Cardiac muscle cell (in vitro differentiated cells and primary cell): ENCODE data around the gene USP19. TPM values are rescaled to one million over a fixed set of nuclear protein-coding genes. Genes with fewer than 3 reads are reported as not detected.

Experiments
- DNase-seq, 2 donors: peaks; one replicate each; pipeline versions ENCODE4 v3.0.0 to v3.0.0-alpha.2; 2010 to 2017; ENCODE audit warnings: low read depth in 1 of 2, low spot score in 1 of 2
- H3K27ac ChIP-seq: fragments of 200-600 bp; sonication (generic); 2 replicates; pipeline ENCODE4 v1.5.1; 2016
- H3K27me3 ChIP-seq: fragments of 200-600 bp; sonication (generic); 2 replicates; pipeline ENCODE4 v1.6.0; 2016; ENCODE audit warnings: control low read depth
- H3K36me3 ChIP-seq: fragments of 200-600 bp; sonication (generic); 2 replicates; pipeline ENCODE4 v1.5.1; 2016; ENCODE audit warnings: control low read depth
- H3K4me1 ChIP-seq: fragments of 200-600 bp; sonication (generic); 2 replicates; pipeline ENCODE4 v1.8.1; 2017; ENCODE audit warnings: low read depth, mild to moderate bottlenecking, mixed run types
- H3K4me3 ChIP-seq: fragments of 200-600 bp; sonication (generic); 2 replicates; pipeline ENCODE4 v1.5.1; 2016; ENCODE audit warnings: mild to moderate bottlenecking
- H3K9me3 ChIP-seq: fragments of 200-600 bp; sonication (generic); 2 replicates; pipeline ENCODE4 v1.5.1; 2017; ENCODE audit warnings: low read depth, mild to moderate bottlenecking, control low read depth
- polyA plus RNA-seq: library from polyadenylated mRNA; unstranded; fragments of >200 nt; fragmentation: Nextera tagmentation; extraction: Ambion mirVana; gene quantifications from 2 replicates; pipeline ENCODE4 v1.2.1, GENCODE V29; 2016
- total RNA-seq: library from RNA; depleted of rRNA; stranded (reverse); fragments of >200 nt; gene quantifications from 2 replicates; pipeline ENCODE4 v1.2.3, GENCODE V29; 2016
- TF ChIP-seq, protein P1 (sequence below): IDR thresholded peaks from 2 replicates; pipeline ENCODE4 v1.5.1; 2012; ENCODE audit warnings: low read depth, mild to moderate bottlenecking, low read length

The USP19 gene
- total and polyA plus RNA-seq, 2 experiments from 2014 or later = 50.5 to 122 TPM

DNA sequence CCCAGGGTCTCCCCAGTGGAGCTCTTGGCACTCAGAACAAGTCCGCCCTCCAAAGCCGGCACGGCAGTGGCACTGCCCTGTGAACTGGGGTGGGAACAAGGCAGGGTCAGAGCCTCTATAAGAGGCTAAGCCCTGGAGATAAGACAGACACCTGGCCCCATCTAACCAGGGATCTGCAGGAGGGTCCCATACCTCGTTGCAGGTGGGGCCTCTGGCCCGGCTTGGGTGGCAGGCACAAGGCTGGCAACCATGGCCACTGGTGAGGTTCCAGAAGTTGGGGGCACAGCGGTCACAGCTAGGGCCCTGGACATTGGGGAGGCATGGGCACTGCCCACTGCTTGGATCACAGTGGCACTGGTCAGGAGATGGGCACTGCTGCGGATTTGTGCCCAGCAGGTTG lies 3.6 kb upstream of the USP19 start:
- H3K4me3 ChIP-seq = no peak overlapping the region
- no peaks in the 10 kb centered on the region for H3K9me3 ChIP-seq
- H3K27me3 ChIP-seq = no peaks in the 10 kb centered on the region
- peaks cover 6% of the 10 kb centered on the region for H3K4me1 ChIP-seq
- DNase-seq = no peak
- TF ChIP-seq, protein P1, sequence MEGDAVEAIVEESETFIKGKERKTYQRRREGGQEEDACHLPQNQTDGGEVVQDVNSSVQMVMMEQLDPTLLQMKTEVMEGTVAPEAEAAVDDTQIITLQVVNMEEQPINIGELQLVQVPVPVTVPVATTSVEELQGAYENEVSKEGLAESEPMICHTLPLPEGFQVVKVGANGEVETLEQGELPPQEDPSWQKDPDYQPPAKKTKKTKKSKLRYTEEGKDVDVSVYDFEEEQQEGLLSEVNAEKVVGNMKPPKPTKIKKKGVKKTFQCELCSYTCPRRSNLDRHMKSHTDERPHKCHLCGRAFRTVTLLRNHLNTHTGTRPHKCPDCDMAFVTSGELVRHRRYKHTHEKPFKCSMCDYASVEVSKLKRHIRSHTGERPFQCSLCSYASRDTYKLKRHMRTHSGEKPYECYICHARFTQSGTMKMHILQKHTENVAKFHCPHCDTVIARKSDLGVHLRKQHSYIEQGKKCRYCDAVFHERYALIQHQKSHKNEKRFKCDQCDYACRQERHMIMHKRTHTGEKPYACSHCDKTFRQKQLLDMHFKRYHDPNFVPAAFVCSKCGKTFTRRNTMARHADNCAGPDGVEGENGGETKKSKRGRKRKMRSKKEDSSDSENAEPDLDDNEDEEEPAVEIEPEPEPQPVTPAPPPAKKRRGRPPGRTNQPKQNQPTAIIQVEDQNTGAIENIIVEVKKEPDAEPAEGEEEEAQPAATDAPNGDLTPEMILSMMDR = no peak
- no peak overlapping the region for H3K27ac ChIP-seq
- H3K36me3 ChIP-seq = peaks cover 36% of the 10 kb centered on the region

DNA sequence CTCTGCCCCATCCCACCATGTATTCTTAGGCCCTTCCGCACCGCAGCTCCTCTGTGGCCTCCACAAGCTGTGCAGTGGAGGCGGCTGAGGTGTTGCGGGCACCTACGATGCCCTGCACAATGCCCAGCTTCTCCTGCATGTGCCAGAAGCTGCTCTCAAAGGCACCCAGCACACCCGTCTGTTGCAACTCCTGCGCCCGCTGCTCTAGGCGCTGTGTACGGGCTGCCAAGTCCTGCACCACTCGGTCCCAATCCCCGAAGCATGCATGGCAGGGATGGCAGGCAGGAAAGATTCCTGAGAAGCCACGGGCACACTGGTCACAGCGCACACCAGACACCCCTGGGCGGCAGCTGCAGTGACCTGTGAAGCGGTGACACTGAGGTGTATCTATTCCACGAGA lies 3.1 kb upstream of the USP19 start:
- Histone ChIP-seq H3K4me1 (peaks cover 10% of the 10 kb centered on the region), H3K4me3 (no peak overlapping the region), H3K27me3 (no peaks in the 10 kb centered on the region), H3K27ac (no peak overlapping the region), H3K9me3 (no peaks in the 10 kb centered on the region), H3K36me3 (peaks cover 36% of the 10 kb centered on the region)
- no peak for DNase-seq
- TF ChIP-seq, protein P1 = no peak

DNA sequence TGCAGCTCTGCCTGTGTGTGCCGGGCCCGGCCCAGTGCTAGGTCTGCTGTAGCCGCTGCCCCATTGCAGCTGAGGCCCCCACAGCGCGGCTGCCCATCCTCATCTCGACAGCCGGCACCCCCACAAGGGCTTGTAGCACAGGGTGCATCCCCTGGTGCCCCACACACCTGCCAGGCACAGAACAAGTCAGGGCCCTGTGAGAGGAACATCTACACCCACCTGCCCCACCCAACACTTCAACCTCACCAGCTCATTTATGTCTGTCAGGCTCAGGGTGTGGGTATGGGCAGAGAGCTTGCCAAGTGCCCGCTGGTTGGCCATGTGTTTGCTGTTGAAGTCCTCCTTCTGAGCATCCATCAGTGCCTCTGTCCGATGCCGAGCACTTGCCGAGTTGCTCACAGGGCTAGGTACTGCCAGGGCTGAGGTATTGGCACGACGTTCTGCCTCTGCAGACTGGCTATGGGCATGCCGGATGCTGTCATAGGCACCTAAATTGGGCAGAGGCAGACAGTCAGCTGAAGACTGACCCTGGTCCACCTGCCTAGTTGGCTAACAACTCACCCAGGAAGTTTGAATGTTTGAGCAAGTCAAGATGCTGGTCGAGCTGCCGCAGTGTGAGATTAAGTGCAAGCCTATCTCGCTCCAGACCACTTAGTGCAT lies 2.4 kb upstream of the USP19 start:
- TF ChIP-seq, protein P1 = no peak
- H3K9me3 ChIP-seq = no peaks in the 10 kb centered on the region
- H3K36me3 ChIP-seq = peaks cover 34% of the 10 kb centered on the region
- no peak overlapping the region for H3K27ac ChIP-seq
- H3K27me3 ChIP-seq = no peaks in the 10 kb centered on the region
- H3K4me1 ChIP-seq = peaks cover 10% of the 10 kb centered on the region
- H3K4me3 ChIP-seq = no peak overlapping the region
- DNase-seq = no peak

DNA sequence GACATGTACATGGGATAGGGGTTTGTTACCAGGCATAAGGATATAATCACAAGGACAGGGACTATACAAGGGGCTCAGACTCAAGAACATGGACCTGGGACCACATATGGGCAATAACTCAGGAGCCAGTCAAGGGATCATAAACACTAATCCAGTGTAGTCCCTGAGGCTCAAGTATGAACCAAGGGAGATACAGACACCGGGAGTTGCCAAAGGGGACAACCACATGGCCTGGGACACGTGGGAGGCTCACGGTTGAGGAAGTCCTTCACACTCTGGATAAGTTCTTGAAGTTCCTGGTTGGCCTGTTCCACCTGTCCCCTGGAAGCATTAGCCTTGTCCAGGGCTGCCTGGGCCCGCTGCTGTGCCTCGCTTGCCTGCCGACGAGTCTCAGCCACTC lies 1.8 kb upstream of the USP19 start:
- no peak for DNase-seq
- TF ChIP-seq, protein P1 = no peak

DNA sequence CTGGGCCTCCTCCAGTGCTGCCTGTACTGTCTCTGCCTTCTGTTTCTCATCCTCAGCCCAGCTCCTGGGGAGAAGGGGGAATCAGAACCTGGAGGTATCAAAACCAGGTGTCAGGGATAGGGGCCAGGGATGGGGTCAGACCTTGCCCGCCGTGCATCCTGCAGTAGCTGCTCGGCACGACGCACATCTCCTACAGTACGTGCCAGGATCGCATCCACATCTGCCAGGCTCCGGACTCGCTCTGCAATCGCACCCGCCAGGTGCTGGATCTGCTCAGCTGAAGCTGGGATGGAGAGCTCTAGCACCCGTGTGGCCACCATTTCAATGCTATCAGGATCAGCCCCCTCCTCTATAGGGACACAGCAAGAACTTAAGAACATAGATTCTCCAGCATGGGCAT lies 1.4 kb upstream of the USP19 start:
- Histone ChIP-seq H3K36me3 (peaks cover 41% of the 10 kb centered on the region), H3K9me3 (no peaks in the 10 kb centered on the region), H3K27ac (peak overlapping the region; percentile 98), H3K4me1 (peaks cover 10% of the 10 kb centered on the region), H3K27me3 (no peaks in the 10 kb centered on the region), H3K4me3 (no peak overlapping the region)
- TF ChIP-seq, protein P1 = no peak
- DNase-seq = no peak

More for the DNA sequence above, 1.8 kb upstream of the USP19 start:
- H3K4me3 ChIP-seq = no peak overlapping the region
- peaks cover 10% of the 10 kb centered on the region for H3K4me1 ChIP-seq
- no peak overlapping the region for H3K27ac ChIP-seq
- no peaks in the 10 kb centered on the region for H3K9me3 ChIP-seq
- peaks cover 39% of the 10 kb centered on the region for H3K36me3 ChIP-seq
- H3K27me3 ChIP-seq = no peaks in the 10 kb centered on the region
